Measurements from ENCODE around the gene PFKM.

Gene PFKM

GRCh38 chr12:48160807-48161206 lies 41.6 kb downstream of the PFKM start:
- Histone ChIP-seq H3K27ac (ENCODE audit: low read length) (no peak overlapping the region), H4K20me1 (ENCODE audit: insufficient read depth, low read length) (no peaks in the 10 kb centered on the region), H3K4me2 (ENCODE audit: insufficient read depth, low read length) (no peak overlapping the region), H3K36me3 (ENCODE audit: insufficient read depth, low read length) (no peaks in the 10 kb centered on the region), H2AFZ (ENCODE audit: low read depth, low read length) (no peak overlapping the region), H3K27me3 (ENCODE audit: insufficient read depth, low read length, poor library complexity) (no peaks in the 10 kb centered on the region), H3K4me1 (ENCODE audit: insufficient read depth, low read length) (peaks cover 17% of the 10 kb centered on the region), H3K9me3 (ENCODE audit: insufficient read depth, low read length, severe bottlenecking) (no peaks in the 10 kb centered on the region), H3K9ac (ENCODE audit: low read depth, low read length) (no peak overlapping the region), H3K79me2 (ENCODE audit: insufficient read depth, low read length) (peaks cover 15% of the 10 kb centered on the region), H3K4me3 (ENCODE audit: low read depth in 1 of 2, low read length in 2 of 2) (no peak overlapping the region)
- ATAC-seq (ENCODE audit: insufficient read depth, low read depth) (no peak), DNase-seq (no peak)
- TF ChIP-seq CTCF (IDR thresholded peaks at IDR 0.05; ENCODE audit: borderline replicate concordance, extremely low read depth, low read length, poor library complexity, severe bottlenecking) (no peak), EZH2 (IDR thresholded peaks at IDR 0.05; ENCODE audit: borderline replicate concordance, low read depth, low read length, severe bottlenecking) (no peak)

GRCh38 chr12:48163150-48163747 lies 44.1 kb downstream of the PFKM start:
- Histone ChIP-seq H3K4me2 (ENCODE audit: insufficient read depth, low read length) (no peak overlapping the region), H3K4me1 (ENCODE audit: insufficient read depth, low read length) (peaks cover under 1% of the 10 kb centered on the region; the same call in 1 of the 2 replicates), H2AFZ (ENCODE audit: low read depth, low read length) (no peak overlapping the region), H3K9ac (ENCODE audit: low read depth, low read length) (no peak overlapping the region), H3K27ac (ENCODE audit: low read length) (no peak overlapping the region), H3K36me3 (ENCODE audit: insufficient read depth, low read length) (no peaks in the 10 kb centered on the region), H3K9me3 (ENCODE audit: insufficient read depth, low read length, severe bottlenecking) (no peaks in the 10 kb centered on the region), H3K27me3 (ENCODE audit: insufficient read depth, low read length, poor library complexity) (no peaks in the 10 kb centered on the region), H4K20me1 (ENCODE audit: insufficient read depth, low read length) (no peaks in the 10 kb centered on the region), H3K79me2 (ENCODE audit: insufficient read depth, low read length) (no peaks in the 10 kb centered on the region), H3K4me3 (ENCODE audit: low read depth in 1 of 2, low read length in 2 of 2) (no peak overlapping the region)
- ATAC-seq (ENCODE audit: insufficient read depth, low read depth) (no peak), DNase-seq (no peak)
- TF ChIP-seq EZH2 (IDR thresholded peaks at IDR 0.05; ENCODE audit: borderline replicate concordance, low read depth, low read length, severe bottlenecking) (no peak), CTCF (IDR thresholded peaks at IDR 0.05; ENCODE audit: borderline replicate concordance, extremely low read depth, low read length, poor library complexity, severe bottlenecking) (no peak)

- Histone ChIP-seq H3K36me3 (ENCODE audit: insufficient read depth, low read length) (no peaks in the 10 kb centered on the region), H3K27me3 (ENCODE audit: insufficient read depth, low read length, poor library complexity) (no peaks in the 10 kb centered on the region), H3K4me3 (ENCODE audit: low read depth in 1 of 2, low read length in 2 of 2) (no peak overlapping the region), H4K20me1 (ENCODE audit: insufficient read depth, low read length) (no peaks in the 10 kb centered on the region), H3K9me3 (ENCODE audit: insufficient read depth, low read length, severe bottlenecking) (no peaks in the 10 kb centered on the region), H3K27ac (ENCODE audit: low read length) (no peak overlapping the region), H3K4me2 (ENCODE audit: insufficient read depth, low read length) (no peak overlapping the region), H3K4me1 (ENCODE audit: insufficient read depth, low read length) (no peaks in the 10 kb centered on the region), H3K9ac (ENCODE audit: low read depth, low read length) (no peak overlapping the region), H3K79me2 (ENCODE audit: insufficient read depth, low read length) (no peaks in the 10 kb centered on the region), H2AFZ (ENCODE audit: low read depth, low read length) (no peak overlapping the region)
- no peak for TF ChIP-seq EZH2 (IDR thresholded peaks at IDR 0.05; ENCODE audit: borderline replicate concordance, low read depth, low read length, severe bottlenecking)
- DNase-seq (no peak), ATAC-seq (ENCODE audit: insufficient read depth, low read depth) (no peak)
Measured at GRCh38 chr12:48164451-48164850, 45.3 kb downstream of the PFKM start.

GRCh38 chr12:48165089-48165981 lies 46.2 kb downstream of the PFKM start:
- H3K27ac ChIP-seq (ENCODE audit: low read length): no peak overlapping the region
- H3K4me1 ChIP-seq (ENCODE audit: insufficient read depth, low read length): no peaks in the 10 kb centered on the region
- no peak overlapping the region for H2AFZ ChIP-seq (ENCODE audit: low read depth, low read length)
- H3K9ac ChIP-seq (ENCODE audit: low read depth, low read length): no peak overlapping the region
- DNase-seq (peak; percentile 18), ATAC-seq (ENCODE audit: insufficient read depth, low read depth) (peak; percentile 48; the same call in 1 of the 3 replicates)
- TF ChIP-seq CTCF (IDR thresholded peaks at IDR 0.05; ENCODE audit: borderline replicate concordance, extremely low read depth, low read length, poor library complexity, severe bottlenecking) (peak; percentile 79), EZH2 (IDR thresholded peaks at IDR 0.05; ENCODE audit: borderline replicate concordance, low read depth, low read length, severe bottlenecking) (no peak)
- H3K4me3 ChIP-seq (ENCODE audit: low read depth in 1 of 2, low read length in 2 of 2): no peak overlapping the region
- no peaks in the 10 kb centered on the region for H3K27me3 ChIP-seq (ENCODE audit: insufficient read depth, low read length, poor library complexity)
- H3K36me3 ChIP-seq (ENCODE audit: insufficient read depth, low read length): no peaks in the 10 kb centered on the region
- no peaks in the 10 kb centered on the region for H4K20me1 ChIP-seq (ENCODE audit: insufficient read depth, low read length)
- H3K4me2 ChIP-seq (ENCODE audit: insufficient read depth, low read length): no peak overlapping the region
- H3K79me2 ChIP-seq (ENCODE audit: insufficient read depth, low read length): no peaks in the 10 kb centered on the region
- no peaks in the 10 kb centered on the region for H3K9me3 ChIP-seq (ENCODE audit: insufficient read depth, low read length, severe bottlenecking)
